ENCODE measurements around the gene DDX27. TPM values are rescaled to one million over a fixed set of nuclear protein-coding genes. Genes with fewer than 3 reads are reported as not detected.

DDX27 gene
- total and polyA plus RNA-seq, 2 donors: 17.9 to 36.1 TPM

DNA sequence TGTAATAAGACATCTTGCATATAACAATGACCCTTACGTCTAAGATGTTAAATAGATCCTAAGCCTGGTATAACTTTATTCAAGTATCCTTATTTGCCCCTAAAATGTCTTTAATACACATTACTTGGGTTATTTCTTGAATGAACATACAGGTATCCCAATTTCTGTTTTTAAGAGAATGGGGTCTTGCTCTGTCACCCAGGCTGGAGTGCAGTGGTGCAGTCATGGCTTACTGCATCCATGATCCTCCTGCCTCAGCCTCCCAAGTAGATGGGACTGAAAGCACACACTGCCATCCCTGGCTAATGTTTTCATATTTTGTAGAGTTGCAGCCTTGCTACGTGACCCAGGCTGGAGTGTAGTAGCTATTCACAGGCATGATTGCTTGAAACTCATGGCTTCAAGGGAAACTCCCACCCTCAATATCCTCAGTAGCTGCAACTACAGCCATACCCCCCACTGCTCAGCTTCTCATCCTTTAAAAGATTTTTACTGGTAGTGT is 69.1 kb downstream of the DDX27 start:
- Histone ChIP-seq H3K4me3 (ENCODE audit: low read depth, low read length) (no peak overlapping the region), H3K27ac (ENCODE audit: low read depth) (no peak overlapping the region), H3K36me3 (ENCODE audit: insufficient read depth) (peaks cover 5% of the 10 kb centered on the region), H3K4me1 (ENCODE audit: insufficient read depth) (no peaks in the 10 kb centered on the region)
- WGBS: 83% methylated on average over 2 of the region's 2 CpGs
- no peak for DNase-seq (ENCODE audit: extremely low spot score)

- peak; percentile 76 for DNase-seq (ENCODE audit: extremely low spot score)
- 89% methylated on average over 10 of the region's 10 CpGs for WGBS
- no peak overlapping the region for H3K27ac ChIP-seq (ENCODE audit: low read depth)
- no peak overlapping the region for H3K4me3 ChIP-seq (ENCODE audit: low read depth, low read length)
- no peaks in the 10 kb centered on the region for H3K4me1 ChIP-seq (ENCODE audit: insufficient read depth)
- H3K36me3 ChIP-seq (ENCODE audit: insufficient read depth): peaks cover 4% of the 10 kb centered on the region
These were observed 69.8 kb downstream of the DDX27 start for GRCh38 chr20:49288784-49289696.

- WGBS: 91% methylated on average over 6 of the region's 6 CpGs
- no peak overlapping the region for H3K27ac ChIP-seq (ENCODE audit: low read depth)
- H3K4me3 ChIP-seq (ENCODE audit: low read depth, low read length): no peak overlapping the region
- H3K4me1 ChIP-seq (ENCODE audit: insufficient read depth): no peaks in the 10 kb centered on the region
- DNase-seq (ENCODE audit: extremely low spot score): no peak
- peaks cover 2% of the 10 kb centered on the region for H3K36me3 ChIP-seq (ENCODE audit: insufficient read depth)
These were observed 71.5 kb downstream of the DDX27 start for GRCh38 chr20:49290608-49291191.

- no peak for DNase-seq (ENCODE audit: extremely low spot score)
- Histone ChIP-seq H3K4me1 (ENCODE audit: insufficient read depth) (no peaks in the 10 kb centered on the region), H3K4me3 (ENCODE audit: low read depth, low read length) (no peak overlapping the region), H3K27ac (ENCODE audit: low read depth) (no peak overlapping the region), H3K36me3 (ENCODE audit: insufficient read depth) (peaks cover 2% of the 10 kb centered on the region)
- WGBS: 41% methylated on average over 1 of the region's 1 CpG
These were observed 72.0 kb downstream of the DDX27 start for GRCh38 chr20:49291200-49291599.

DNA sequence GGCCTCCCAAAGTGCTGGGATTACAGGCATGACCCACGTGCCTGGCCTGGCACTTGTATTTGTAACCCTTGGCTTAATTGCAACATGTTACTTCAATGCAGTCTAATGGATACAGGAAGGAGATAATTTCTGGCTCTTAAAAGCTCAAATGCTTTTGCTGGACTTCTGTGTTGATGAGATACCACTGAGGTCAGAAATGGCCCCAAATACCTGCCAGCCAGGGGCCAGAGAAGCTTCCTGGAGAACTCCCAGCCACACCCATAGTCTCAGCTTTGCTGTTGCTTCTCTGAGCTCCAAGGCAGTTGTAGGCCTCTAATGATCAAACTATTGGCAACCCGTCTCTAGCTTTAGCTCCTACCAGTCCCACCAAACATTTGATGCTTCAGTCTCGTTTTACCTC is 72.8 kb downstream of the DDX27 start:
- no peak overlapping the region for H3K27ac ChIP-seq (ENCODE audit: low read depth)
- H3K4me3 ChIP-seq (ENCODE audit: low read depth, low read length): no peak overlapping the region
- 62% methylated on average over 3 of the region's 3 CpGs for WGBS
- peaks cover 2% of the 10 kb centered on the region for H3K36me3 ChIP-seq (ENCODE audit: insufficient read depth)
- H3K4me1 ChIP-seq (ENCODE audit: insufficient read depth): no peaks in the 10 kb centered on the region
- DNase-seq (ENCODE audit: extremely low spot score): no peak

DNA sequence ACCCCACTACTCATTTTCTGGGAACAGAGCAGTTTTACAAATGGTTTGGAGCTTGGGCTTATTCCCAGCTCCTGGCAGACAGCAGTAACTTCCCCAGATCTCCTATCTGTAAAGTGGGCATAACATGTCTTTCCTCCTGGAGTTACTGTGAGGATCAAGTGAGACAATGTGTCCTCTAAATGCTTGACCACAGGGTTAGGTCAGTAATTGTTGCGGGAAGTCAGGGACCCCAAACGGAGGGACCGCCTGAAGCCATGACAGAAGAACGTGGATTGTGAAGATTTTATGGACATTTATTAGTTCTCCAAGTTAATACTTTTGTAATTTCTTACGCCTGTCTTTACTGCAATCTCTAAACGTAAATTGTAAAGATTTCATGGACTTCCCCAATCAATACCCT is 73.9 kb downstream of the DDX27 start:
- DNase-seq (ENCODE audit: extremely low spot score): no peak
- Histone ChIP-seq H3K36me3 (ENCODE audit: insufficient read depth) (peaks cover 2% of the 10 kb centered on the region), H3K4me3 (ENCODE audit: low read depth, low read length) (no peak overlapping the region), H3K27ac (ENCODE audit: low read depth) (no peak overlapping the region), H3K4me1 (ENCODE audit: insufficient read depth) (no peaks in the 10 kb centered on the region)
- 88% methylated on average over 6 of the region's 6 CpGs for WGBS

Small RNA genes lying within 50 kb of the gene (small RNA-seq; reads per million reads assigned to genes)
- gene SNORD12B (3,951 reads per million, percentile 100 among the genes with 10 or more reads in this experiment), gene SNORD12C (1,958 reads per million, percentile 99 among the genes with 10 or more reads in this experiment)

Other genes starting within 250 kb of the DDX27 start
- gene CSE1L, start 173.1 kb upstream of the DDX27 start, total RNA-seq: 111 TPM
- gene CSE1L, start 173.1 kb upstream of the DDX27 start, polyA plus RNA-seq: 34.4 TPM
- gene STAU1, start 31.1 kb upstream of the DDX27 start, total RNA-seq: 46.4 TPM
- 61.0 TPM for gene STAU1, start 31.1 kb upstream of the DDX27 start, polyA plus RNA-seq
- gene ZNFX1, start 58.6 kb downstream of the DDX27 start, total RNA-seq: 22.2 TPM
- 17.2 TPM for gene ZNFX1, start 58.6 kb downstream of the DDX27 start, polyA plus RNA-seq

Data from urinary bladder (tissue), 4 donors.